DND-41 (cell line): ENCODE results near the gene A3GALT2.

Source experiments
- ATAC-seq: fragments of 200-7000 bp; cut with Tn5 transposase; 3 replicates; pipeline ENCODE4 v1.9.1; 2021; ENCODE audit warnings: low read depth; ENCODE audit not compliant: insufficient read depth
- DNase-seq: peaks from one replicate; pipeline ENCODE4 v3.0.0-alpha.2; 2020
- H2AFZ ChIP-seq: 2 replicates; pipeline ENCODE4 v1.6.0; 2012; ENCODE audit warnings: low read depth, low read length
- H3K27ac ChIP-seq: 2 replicates; pipeline ENCODE4 v1.5.1; 2012; ENCODE audit warnings: low read length, inconsistent platforms
- H3K27me3 ChIP-seq: fragments of 200-600 bp; sonication (generic); 2 replicates; pipeline ENCODE4 v1.6.0; 2012; ENCODE audit warnings: low read length, mild to moderate bottlenecking, inconsistent platforms; ENCODE audit not compliant: insufficient read depth, poor library complexity
- H3K36me3 ChIP-seq: 2 replicates; pipeline ENCODE4 v1.5.1; 2012; ENCODE audit warnings: low read length, inconsistent platforms; ENCODE audit not compliant: insufficient read depth
- H3K4me1 ChIP-seq: 2 replicates; pipeline ENCODE4 v1.5.1; 2012; ENCODE audit warnings: mild to moderate bottlenecking, low read length; ENCODE audit not compliant: insufficient read depth
- H3K4me2 ChIP-seq: 2 replicates; pipeline ENCODE4 v1.6.0; 2012; ENCODE audit warnings: mild to moderate bottlenecking, moderate library complexity, low read length, inconsistent platforms; ENCODE audit not compliant: insufficient read depth
- H3K4me3 ChIP-seq, 2 experiments: fragments of 200-600 bp in 1 of 2; shearing (Covaris generic) in 1 of 2; 2 replicates each; pipeline ENCODE4 v1.5.1; 2012 to 2016; ENCODE audit warnings: inconsistent platforms in 2 of 2, low read length in 2 of 2, mild to moderate bottlenecking in 2 of 2, low read depth in 1 of 2, moderate library complexity in 1 of 2
- H3K79me2 ChIP-seq: 2 replicates; pipeline ENCODE4 v1.6.0; 2012; ENCODE audit warnings: low read length, inconsistent platforms; ENCODE audit not compliant: insufficient read depth
- H3K9ac ChIP-seq: 2 replicates; pipeline ENCODE4 v1.6.0; 2012; ENCODE audit warnings: low read depth, mild to moderate bottlenecking, inconsistent platforms, low read length, moderate library complexity
- H3K9me3 ChIP-seq: 2 replicates; pipeline ENCODE4 v1.5.1; 2012; ENCODE audit warnings: low read length, moderate library complexity, mild to moderate bottlenecking, inconsistent platforms; ENCODE audit not compliant: insufficient read depth, severe bottlenecking
- H4K20me1 ChIP-seq: 2 replicates; pipeline ENCODE4 v1.6.0; 2012; ENCODE audit warnings: low read length; ENCODE audit not compliant: insufficient read depth
- CTCF ChIP-seq: IDR thresholded peaks from 2 replicates; pipeline ENCODE4 v1.5.1; 2012; ENCODE audit warnings: borderline replicate concordance, low read length, moderate library complexity, mild to moderate bottlenecking; ENCODE audit not compliant: poor library complexity, severe bottlenecking; ENCODE audit errors: extremely low read depth
- EZH2 ChIP-seq: IDR thresholded peaks from 3 replicates; pipeline ENCODE4 v1.6.1; 2012; ENCODE audit warnings: borderline replicate concordance, low read depth, mild to moderate bottlenecking, moderate library complexity, low read length, inconsistent platforms; ENCODE audit not compliant: severe bottlenecking

The A3GALT2 gene

GRCh38 chr1:33281554-33282303 is 39.2 kb downstream of the A3GALT2 start:
- no peak for ATAC-seq
- peaks cover 77% of the 10 kb centered on the region for H3K36me3 ChIP-seq
- no peak for DNase-seq
- H3K27ac ChIP-seq, result no peak overlapping the region
- no peak overlapping the region for H3K4me2 ChIP-seq
- H4K20me1 ChIP-seq, result peaks cover 5% of the 10 kb centered on the region; the same call in 1 of the 2 replicates
- no peak for TF ChIP-seq CTCF
- no peak for TF ChIP-seq EZH2
- H3K9ac ChIP-seq, result no peak overlapping the region
- no peaks in the 10 kb centered on the region for H3K9me3 ChIP-seq
- H3K4me3 ChIP-seq, result no peak overlapping the region
- no peaks in the 10 kb centered on the region for H3K27me3 ChIP-seq
- H3K79me2 ChIP-seq, result no peaks in the 10 kb centered on the region
- H2AFZ ChIP-seq, result no peak overlapping the region
- H3K4me1 ChIP-seq, result no peaks in the 10 kb centered on the region

DNA sequence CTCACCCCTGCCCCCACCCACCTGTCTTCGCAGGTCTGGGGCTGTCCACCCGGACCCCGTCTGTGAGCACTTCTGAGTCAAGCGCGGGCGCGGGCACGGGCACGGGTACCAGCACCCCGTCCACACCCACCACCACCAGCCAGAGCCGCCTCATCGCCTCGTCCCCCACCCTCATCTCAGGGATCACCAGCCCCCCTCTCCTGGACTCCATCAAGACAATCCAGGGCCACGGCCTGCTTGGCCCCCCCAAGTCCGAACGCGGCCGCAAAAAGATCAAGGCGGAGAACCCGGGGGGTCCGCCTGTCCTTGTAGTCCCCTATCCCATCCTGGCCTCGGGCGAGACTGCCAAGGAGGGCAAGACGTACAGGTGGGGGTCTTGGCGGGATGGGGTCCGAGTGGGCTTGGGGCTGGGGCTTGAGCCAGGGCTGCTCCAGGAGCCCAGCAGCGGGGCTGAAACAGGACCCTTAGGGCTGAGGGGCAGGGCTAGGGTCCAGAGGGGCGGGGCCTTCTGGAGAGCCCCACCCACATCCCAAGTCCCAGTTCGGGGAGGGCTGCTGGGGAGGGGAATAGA is 40.7 kb downstream of the A3GALT2 start:
- H3K4me1 ChIP-seq, result no peaks in the 10 kb centered on the region
- DNase-seq (no peak), ATAC-seq (no peak)
- 0 out of 2 replicates have a peak, but pooled peaks cover 4% of the 10 kb centered on the region for H3K79me2 ChIP-seq
- H3K36me3 ChIP-seq, result peaks cover 81% of the 10 kb centered on the region
- no peaks in the 10 kb centered on the region for H3K27me3 ChIP-seq
- no peak overlapping the region for H2AFZ ChIP-seq
- no peaks in the 10 kb centered on the region for H3K9me3 ChIP-seq
- no peak overlapping the region for H3K9ac ChIP-seq
- H4K20me1 ChIP-seq, result peaks cover 6% of the 10 kb centered on the region
- no peak for TF ChIP-seq CTCF
- TF ChIP-seq EZH2, result no peak
- H3K4me2 ChIP-seq, result no peak overlapping the region
- no peak overlapping the region for H3K4me3 ChIP-seq
- H3K27ac ChIP-seq, result no peak overlapping the region

DNA sequence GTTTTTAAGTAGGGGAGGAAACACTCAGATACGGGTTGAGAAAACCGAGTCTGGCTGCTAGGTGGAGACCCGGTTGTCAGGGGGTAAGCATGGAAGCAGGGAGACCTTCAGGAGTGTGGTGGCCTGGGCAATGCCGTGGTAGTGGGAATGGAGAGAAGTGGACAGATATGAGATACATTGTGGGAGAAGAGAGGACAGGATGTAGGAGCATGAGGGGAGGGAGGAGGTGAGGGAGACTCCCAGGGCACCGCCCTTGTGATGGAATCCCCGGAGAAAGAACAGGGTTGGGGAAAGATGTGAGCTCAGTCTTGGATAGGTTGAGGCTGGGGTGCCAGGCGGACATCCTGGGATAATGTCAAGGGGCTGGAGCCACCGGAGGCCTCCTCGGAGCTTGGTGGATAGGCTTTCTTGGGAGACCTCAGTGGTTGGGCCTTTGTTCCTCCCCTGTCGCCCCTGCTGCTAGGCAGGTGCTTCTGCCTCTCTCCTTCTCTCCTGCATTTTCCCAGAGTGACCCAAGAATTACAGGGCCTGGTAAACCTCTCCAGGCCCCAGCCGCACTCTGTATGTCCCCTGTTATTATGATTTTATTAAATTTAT is 43.3 kb downstream of the A3GALT2 start:
- ATAC-seq, result no peak
- Histone ChIP-seq H3K9ac (no peak overlapping the region), H4K20me1 (peaks cover 27% of the 10 kb centered on the region), H3K79me2 (peaks cover 19% of the 10 kb centered on the region), H3K27me3 (no peaks in the 10 kb centered on the region), H2AFZ (no peak overlapping the region), H3K27ac (no peak overlapping the region), H3K9me3 (no peaks in the 10 kb centered on the region), H3K4me2 (no peak overlapping the region), H3K4me3 (no peak overlapping the region), H3K4me1 (no peaks in the 10 kb centered on the region), H3K36me3 (peaks cover 74% of the 10 kb centered on the region)
- DNase-seq, result no peak
- no peak for TF ChIP-seq EZH2
- TF ChIP-seq CTCF, result no peak
